Germinal center (tissue), 1 donor: ENCODE measurements around the gene DTNB.
"Not testable (repeated sequence)": the region's sequence is repeated elsewhere in the genome, so short reads cannot be mapped to it uniquely, and the experiment has no call there.

Experiments
- DNase-seq: peaks from one replicate; pipeline ENCODE4 v3.0.0; 2012; ENCODE audit warnings: mixed read lengths, low spot score

Gene DTNB

DNA sequence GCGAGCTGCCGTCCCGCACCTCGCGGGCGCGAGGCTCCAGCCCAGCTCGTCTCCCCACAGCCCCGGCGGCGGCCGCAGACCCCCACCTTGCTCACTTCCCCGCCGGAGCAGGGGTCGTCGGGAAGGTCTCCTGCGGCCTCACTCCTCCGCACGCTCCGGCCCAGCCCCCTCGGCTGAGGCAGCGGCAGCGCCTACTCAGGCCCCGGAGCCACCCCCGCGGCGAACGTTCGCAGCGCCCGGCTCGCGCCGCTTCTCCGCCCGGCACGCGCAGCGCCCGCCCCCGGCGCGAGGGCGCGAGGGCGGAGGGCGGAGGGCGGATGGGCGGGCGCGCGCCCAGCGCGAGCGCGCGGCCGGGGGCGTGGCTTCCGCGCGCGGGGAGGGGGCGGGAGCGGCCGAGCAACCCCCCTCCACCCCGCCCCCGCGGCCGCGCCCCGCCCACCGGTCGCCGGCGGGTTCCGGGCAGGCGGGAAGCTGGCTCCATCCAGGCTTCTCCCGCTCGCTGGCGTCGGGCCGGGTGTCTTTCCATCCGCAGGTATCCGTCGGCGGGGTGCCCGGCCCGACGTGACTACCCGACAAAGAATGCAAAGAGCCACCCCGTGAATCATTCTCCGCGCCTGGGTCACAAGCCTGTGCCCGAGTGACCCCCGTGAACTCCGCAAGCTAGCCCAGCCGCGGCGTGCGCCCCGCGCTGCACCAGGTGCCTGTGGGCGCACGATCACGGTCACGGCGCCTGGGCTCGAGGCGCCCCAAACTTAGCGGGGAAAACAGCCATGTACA lies at the start of gene DTNB:
Gene DTNB (minus strand): TSS at position 278 of the 777 bp plus-strand sequence. CDS start 20,917 bp downstream, outside the sequence.
- peak; percentile 92 for DNase-seq

DNA sequence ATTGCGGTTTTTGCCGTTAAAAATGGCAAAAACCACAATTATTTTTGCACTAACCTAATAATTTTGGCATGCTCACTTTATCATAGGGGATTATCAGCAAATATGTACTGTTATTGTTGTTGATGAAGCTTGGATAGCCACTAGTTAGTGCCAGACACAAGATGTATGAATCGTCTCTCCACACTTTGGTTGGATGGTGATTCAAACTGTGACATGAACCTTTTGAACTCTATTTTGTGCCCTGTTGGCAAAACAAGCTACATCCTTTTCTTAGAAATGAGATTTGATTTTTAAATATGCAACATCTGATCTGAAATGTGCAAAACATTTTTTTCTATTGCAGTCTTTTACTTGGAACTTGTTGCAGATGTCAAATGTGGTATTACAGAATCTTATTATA lies 48.8 kb upstream of the DTNB start:
- no peak for DNase-seq

GRCh38 chr2:25720575-25720974 lies 47.2 kb upstream of the DTNB start:
- no peak for DNase-seq

GRCh38 chr2:25714740-25715139 lies 41.4 kb upstream of the DTNB start:
- DNase-seq = no peak

GRCh38 chr2:25712455-25712854 lies 39.1 kb upstream of the DTNB start:
- no peak for DNase-seq

GRCh38 chr2:25711675-25712354 lies 38.4 kb upstream of the DTNB start:
- no peak for DNase-seq

GRCh38 chr2:25710750-25711149 lies 37.4 kb upstream of the DTNB start:
- DNase-seq = no peak

DNA sequence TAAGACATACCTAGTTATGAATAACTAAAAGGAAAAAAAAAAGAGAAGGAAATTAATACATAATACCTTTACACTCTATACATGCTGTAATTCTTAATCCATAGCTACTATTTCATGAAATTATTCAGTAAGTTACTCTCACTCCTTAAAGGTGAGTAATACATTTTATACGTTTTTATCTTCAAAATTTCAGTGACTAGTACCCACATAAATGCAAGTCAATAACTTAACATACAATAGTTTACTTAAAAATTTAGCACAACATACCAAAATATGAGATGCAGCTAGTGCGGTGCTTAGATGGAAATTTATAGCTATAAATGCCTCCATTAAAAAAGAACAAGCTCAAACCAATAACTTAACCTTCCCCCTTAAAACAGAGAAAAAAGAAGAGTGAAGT lies 36.0 kb upstream of the DTNB start:
- no peak for DNase-seq

DNA sequence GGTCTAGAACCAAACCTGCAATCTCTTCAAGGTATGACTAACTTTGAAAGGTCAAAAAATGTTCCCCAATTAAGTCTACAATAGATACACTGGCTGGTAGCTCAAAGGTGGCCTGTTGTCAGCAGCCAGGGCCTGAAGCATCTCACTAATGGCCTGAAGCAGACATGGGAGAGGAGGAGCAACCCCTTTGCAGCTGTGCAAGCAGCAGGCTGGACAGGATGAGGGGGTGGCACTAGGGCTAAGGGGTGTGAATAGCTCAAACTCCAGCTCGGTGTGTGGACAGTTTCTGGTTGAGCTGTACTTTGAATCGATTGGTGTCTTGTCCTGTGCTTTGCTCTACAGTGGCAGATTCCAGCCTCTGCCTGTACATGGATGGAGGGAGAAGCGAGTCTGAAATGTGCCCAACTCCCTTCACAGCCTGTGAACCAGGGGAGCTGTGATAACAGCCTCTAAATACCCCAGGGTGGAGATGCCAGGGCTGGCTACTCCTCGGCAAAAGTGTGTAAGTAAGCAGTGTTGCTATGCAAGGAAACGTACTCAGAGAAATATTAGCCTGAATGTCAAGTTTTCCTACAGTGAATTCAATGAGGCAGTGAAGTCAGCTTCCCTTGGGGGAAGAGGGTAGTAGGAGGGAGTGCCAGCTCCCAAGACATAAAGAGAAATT lies 34.7 kb upstream of the DTNB start:
- DNase-seq = no peak

- not testable (repeated sequence) for DNase-seq
These were observed 32.2 kb upstream of the DTNB start for GRCh38 chr2:25705575-25705974.

DNA sequence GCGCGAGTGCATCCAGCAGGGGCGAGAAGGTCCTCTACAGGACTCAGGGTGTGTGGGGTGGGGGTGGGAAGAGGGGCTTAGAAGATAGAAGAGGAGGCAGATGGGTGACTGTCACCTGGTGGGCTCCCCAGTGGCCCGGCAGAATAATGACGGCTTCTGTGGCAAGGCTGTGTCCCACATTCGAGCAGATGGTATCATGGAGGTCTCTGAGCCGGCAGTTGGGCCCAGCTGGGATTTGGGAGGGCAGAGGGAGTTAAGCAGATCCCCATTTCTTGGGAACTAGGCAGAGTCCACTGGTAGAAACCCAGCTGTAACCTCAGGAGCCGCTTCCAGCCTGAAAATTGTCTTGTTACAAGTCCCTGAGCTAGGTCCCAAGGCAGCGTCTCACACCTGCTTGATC lies 28.4 kb upstream of the DTNB start:
- DNase-seq = no peak

GRCh38 chr2:25700221-25700660 lies 26.9 kb upstream of the DTNB start:
- peak; percentile 30 for DNase-seq

DNA sequence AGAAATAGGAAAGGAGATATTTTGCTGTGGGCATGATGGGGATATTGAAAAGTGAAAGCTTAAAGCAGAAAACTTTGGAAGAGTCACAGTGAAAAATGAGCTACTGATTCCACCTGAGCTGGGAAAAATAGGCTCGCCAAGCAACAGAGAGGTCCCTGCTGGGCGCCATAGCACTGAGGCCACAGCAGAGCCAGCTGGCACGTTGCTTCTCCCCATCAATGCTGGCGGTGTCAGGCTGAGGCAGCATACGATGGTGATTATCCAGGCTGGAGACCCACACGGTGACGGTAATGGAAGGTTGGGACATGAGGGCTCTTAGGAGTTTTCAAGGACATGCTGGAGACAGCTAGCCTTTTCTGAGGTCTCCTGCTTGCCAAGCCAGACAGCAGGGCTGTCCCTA lies 25.8 kb upstream of the DTNB start:
- DNase-seq = no peak

DNA sequence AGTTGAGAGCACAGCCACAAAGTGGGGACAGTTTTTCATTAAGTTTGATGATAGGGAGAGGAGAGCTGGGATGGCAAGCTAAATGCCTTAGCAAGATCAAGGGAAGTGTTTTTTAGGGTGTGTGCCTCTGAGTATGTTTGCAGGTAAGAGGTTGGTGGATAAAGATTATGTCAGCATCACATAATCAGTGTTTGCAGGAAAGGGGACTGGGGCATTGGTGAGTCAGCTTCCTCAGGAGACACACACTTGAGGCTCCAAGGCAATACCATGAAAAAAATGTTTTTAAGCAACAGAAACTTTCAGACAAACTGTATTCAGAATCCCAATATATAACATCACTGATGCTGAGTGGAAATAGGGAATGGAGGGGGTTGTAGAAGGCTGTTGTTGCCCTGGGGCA lies 25.4 kb upstream of the DTNB start:
- no peak for DNase-seq

GRCh38 chr2:25697559-25698341 lies 24.4 kb upstream of the DTNB start:
- DNase-seq = no peak

DNA sequence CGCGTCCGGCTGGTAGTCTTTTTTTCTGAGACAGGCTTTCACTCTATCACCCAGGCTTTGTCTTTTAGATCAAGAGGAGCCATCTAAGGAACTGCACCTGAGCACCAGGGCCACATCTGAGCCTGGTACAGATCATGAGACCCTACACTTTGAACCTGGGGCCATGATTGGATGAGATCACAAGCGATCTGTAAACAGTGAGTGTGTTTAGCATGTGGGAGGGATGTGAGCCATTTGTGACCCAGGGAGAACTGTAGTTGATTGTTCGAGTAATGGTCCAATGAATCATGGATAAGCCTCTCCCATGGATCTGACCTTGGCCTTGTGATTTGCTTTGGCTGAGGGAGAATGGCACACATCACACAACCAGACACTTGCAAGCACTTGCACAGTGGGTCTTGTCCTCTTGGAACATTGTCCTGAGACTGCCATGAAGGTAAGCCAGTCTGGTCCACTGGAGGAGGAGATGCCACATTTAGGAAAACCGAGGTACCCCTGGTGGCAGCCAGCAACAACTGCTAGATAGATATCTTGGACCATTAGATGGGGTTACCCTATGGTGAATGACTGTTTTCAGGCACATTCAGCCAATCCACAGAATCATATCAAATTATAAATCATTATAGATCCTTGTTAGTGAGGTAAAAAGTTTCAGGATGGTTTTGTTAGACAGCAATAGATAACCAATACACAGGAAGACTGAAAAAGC lies 19.5 kb upstream of the DTNB start:
- no peak for DNase-seq

GRCh38 chr2:25692143-25692542 lies 18.8 kb upstream of the DTNB start:
- DNase-seq = no peak

GRCh38 chr2:25690058-25690457 lies 16.7 kb upstream of the DTNB start:
- DNase-seq = no peak

GRCh38 chr2:25688236-25688635 lies 14.9 kb upstream of the DTNB start:
- no peak for DNase-seq

- no peak for DNase-seq
These were observed 12.4 kb upstream of the DTNB start for GRCh38 chr2:25685741-25686140.
